HFFc6 (cell line): ENCODE results near the gene SDHAF4. TPM values are rescaled to one million over a fixed set of nuclear protein-coding genes. Genes with fewer than 3 reads are reported as not detected.

Experiments
- DNase-seq: peaks from one replicate; pipeline ENCODE4 v3.0.0-alpha.2; 2018
- H3K27ac Mint-ChIP-seq: 2 replicates; pipeline ENCODE4 v1.8.0; 2020; ENCODE audit warnings: mild to moderate bottlenecking, mixed read lengths
- H3K27me3 Mint-ChIP-seq: 2 replicates; pipeline ENCODE4 v1.8.0; 2021; ENCODE audit warnings: mild to moderate bottlenecking, moderate library complexity, mixed read lengths; ENCODE audit not compliant: insufficient read depth
- H3K36me3 Mint-ChIP-seq: 2 replicates; pipeline ENCODE4 v1.8.0; 2021; ENCODE audit warnings: low read depth, mixed read lengths
- H3K4me1 Mint-ChIP-seq: 2 replicates; pipeline ENCODE4 v1.8.0; 2020; ENCODE audit warnings: low read depth, mixed read lengths
- H3K4me3 Mint-ChIP-seq: 2 replicates; pipeline ENCODE4 v1.8.0; 2020; ENCODE audit warnings: mild to moderate bottlenecking, moderate library complexity, mixed read lengths
- H3K9me3 Mint-ChIP-seq: 2 replicates; pipeline ENCODE4 v1.8.0; 2020; ENCODE audit warnings: mild to moderate bottlenecking, mixed read lengths
- CTCF ChIP-seq: fragments of 200-600 bp; sonication (generic); IDR thresholded peaks from 2 replicates; pipeline ENCODE4 v1.5.0; 2021; ENCODE audit warnings: antibody characterized with exemption, mild to moderate bottlenecking
- total RNA-seq, 6 experiments: library from RNA; stranded (reverse); fragmentation: NEBNext Ultra II Directional; extraction: Animal tissue kit (Norgen Biotek cat#: 25700); gene quantifications; 2 replicates in 1 of 6; 3 replicates in 5 of 6; pipeline ENCODE4 v1.2.3, GENCODE V29; 2021

SDHAF4 gene
- total RNA-seq, 6 experiments from 2014 or later: 5.8 to 7.6 (median 6.9) TPM

GRCh38 chr6:70633870-70634269 lies 67.1 kb downstream of the SDHAF4 start:
- Mint-ChIP-seq H3K4me3 (no peak overlapping the region), H3K9me3 (no peaks in the 10 kb centered on the region)
- TF ChIP-seq CTCF: no peak

GRCh38 chr6:70636596-70636995 lies 69.9 kb downstream of the SDHAF4 start:
- no peaks in the 10 kb centered on the region for H3K9me3 Mint-ChIP-seq
- no peaks in the 10 kb centered on the region for H3K36me3 Mint-ChIP-seq
- H3K4me3 Mint-ChIP-seq: no peak overlapping the region
- H3K27ac Mint-ChIP-seq: no peak overlapping the region
- H3K27me3 Mint-ChIP-seq: peaks cover 1% of the 10 kb centered on the region; the same call in 1 of the 2 replicates
- no peak for DNase-seq
- no peak for TF ChIP-seq CTCF
- no peaks in the 10 kb centered on the region for H3K4me1 Mint-ChIP-seq

More at GRCh38 chr6:70633870-70634269, 67.1 kb downstream of the SDHAF4 start:
- no peaks in the 10 kb centered on the region for H3K36me3 Mint-ChIP-seq
- no peaks in the 10 kb centered on the region for H3K4me1 Mint-ChIP-seq
- no peak for DNase-seq
- no peaks in the 10 kb centered on the region for H3K27me3 Mint-ChIP-seq
- no peak overlapping the region for H3K27ac Mint-ChIP-seq

GRCh38 chr6:70638468-70638867 lies 71.7 kb downstream of the SDHAF4 start:
- H3K4me3 Mint-ChIP-seq: no peak overlapping the region
- DNase-seq: no peak
- H3K4me1 Mint-ChIP-seq: no peaks in the 10 kb centered on the region
- peaks cover 1% of the 10 kb centered on the region; the same call in 1 of the 2 replicates for H3K27me3 Mint-ChIP-seq
- no peak overlapping the region for H3K27ac Mint-ChIP-seq
- TF ChIP-seq CTCF: no peak
- no peaks in the 10 kb centered on the region for H3K36me3 Mint-ChIP-seq
- no peaks in the 10 kb centered on the region for H3K9me3 Mint-ChIP-seq

Other genes starting within 250 kb of the SDHAF4 start
- gene FAM135A, start 153.4 kb upstream of the SDHAF4 start, total RNA-seq: 1 to 10 TPM; 2.2 to 4.0 (median 3.9) TPM
- 10 to 100 TPM; 11.4 to 24.4 (median 21.5) TPM for gene SMAP1, start 101.0 kb downstream of the SDHAF4 start, total RNA-seq